ENCODE results near the gene UCN. TPM values are rescaled to one million over a fixed set of nuclear protein-coding genes. Genes with fewer than 3 reads are reported as not detected.

The UCN gene
- total RNA-seq, 1 experiment from 2014 or later, result 2.8 TPM

DNA sequence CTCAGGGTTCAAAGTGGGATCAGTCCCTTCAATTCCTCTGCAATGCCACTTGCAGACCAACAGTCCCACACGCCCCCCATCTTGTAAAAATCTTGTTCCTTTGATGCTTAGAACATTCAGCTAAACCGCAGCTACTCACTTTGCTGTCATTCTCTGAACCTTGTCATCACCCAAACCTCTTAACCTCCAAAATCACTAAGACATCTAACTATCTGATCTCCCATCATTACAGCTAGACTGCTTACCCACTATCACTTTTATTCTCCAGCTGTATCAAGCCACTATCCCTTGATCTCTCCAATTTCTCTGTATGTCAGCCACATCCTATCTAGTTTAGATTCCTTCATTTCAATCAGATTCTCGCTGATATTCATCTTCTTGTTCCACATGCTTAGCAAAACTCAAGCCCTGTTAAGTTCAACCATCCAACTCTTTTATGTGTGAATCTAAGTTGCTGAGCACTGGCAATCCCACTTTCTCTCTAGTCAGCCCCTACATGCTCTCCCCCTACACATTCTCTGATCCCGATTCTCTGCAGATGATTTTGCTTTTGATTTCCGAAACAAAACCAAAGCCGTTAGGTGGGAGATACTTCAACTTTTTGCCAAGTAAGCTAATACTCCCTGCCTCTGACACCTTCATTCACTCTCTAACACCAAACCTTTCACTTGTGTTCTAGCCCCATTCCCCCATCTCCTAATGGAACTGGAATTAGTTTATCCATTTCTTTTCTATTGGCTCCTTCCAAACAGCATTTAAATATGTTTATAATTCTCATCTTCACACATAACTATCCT, 43.8 kb upstream of the UCN start:
- POLR2A ChIA-PET (ENCODE audit: unreplicated experiment), result no interaction called here
- Histone ChIP-seq H3K4me3 (no peak overlapping the region), H3K9me2 (ENCODE audit: insufficient read depth) (no peaks in the 10 kb centered on the region), H3K79me2 (ENCODE audit: low read depth) (peaks cover 92% of the 10 kb centered on the region), H3K4me1 (replicated peaks; ENCODE audit: insufficient read depth) (peaks cover 22% of the 10 kb centered on the region), H3F3A (ENCODE audit: insufficient read depth, low read depth) (peaks cover 19% of the 10 kb centered on the region), H2AFZ (no peak overlapping the region), H4K20me1 (ENCODE audit: insufficient read depth) (peaks cover 39% of the 10 kb centered on the region), H3K9me3 (ENCODE audit: insufficient read depth, low read depth) (no peaks in the 10 kb centered on the region), H3K4me2 (no peak overlapping the region), H3K36me3 (ENCODE audit: low read depth) (no peaks in the 10 kb centered on the region), H3K27ac (no peak overlapping the region), H3K27me3 (ENCODE audit: insufficient read depth, low read depth) (no peaks in the 10 kb centered on the region)
- intact Hi-C loops (cut with micrococcal nuclease; ENCODE audit: unreplicated experiment), result no loop called here
- DNase-seq, result no peak
- CTCF ChIA-PET, result no interaction called here
- no TSS peak for BruUV-seq (replicated peaks)
- TF ChIP-seq, protein P1, sequence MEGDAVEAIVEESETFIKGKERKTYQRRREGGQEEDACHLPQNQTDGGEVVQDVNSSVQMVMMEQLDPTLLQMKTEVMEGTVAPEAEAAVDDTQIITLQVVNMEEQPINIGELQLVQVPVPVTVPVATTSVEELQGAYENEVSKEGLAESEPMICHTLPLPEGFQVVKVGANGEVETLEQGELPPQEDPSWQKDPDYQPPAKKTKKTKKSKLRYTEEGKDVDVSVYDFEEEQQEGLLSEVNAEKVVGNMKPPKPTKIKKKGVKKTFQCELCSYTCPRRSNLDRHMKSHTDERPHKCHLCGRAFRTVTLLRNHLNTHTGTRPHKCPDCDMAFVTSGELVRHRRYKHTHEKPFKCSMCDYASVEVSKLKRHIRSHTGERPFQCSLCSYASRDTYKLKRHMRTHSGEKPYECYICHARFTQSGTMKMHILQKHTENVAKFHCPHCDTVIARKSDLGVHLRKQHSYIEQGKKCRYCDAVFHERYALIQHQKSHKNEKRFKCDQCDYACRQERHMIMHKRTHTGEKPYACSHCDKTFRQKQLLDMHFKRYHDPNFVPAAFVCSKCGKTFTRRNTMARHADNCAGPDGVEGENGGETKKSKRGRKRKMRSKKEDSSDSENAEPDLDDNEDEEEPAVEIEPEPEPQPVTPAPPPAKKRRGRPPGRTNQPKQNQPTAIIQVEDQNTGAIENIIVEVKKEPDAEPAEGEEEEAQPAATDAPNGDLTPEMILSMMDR (conservative IDR thresholded peaks at IDR 0.05), result no peak
- no peak for TF ChIP-seq EZH2 (IDR thresholded peaks at IDR 0.05; ENCODE audit: low read depth)

DNA sequence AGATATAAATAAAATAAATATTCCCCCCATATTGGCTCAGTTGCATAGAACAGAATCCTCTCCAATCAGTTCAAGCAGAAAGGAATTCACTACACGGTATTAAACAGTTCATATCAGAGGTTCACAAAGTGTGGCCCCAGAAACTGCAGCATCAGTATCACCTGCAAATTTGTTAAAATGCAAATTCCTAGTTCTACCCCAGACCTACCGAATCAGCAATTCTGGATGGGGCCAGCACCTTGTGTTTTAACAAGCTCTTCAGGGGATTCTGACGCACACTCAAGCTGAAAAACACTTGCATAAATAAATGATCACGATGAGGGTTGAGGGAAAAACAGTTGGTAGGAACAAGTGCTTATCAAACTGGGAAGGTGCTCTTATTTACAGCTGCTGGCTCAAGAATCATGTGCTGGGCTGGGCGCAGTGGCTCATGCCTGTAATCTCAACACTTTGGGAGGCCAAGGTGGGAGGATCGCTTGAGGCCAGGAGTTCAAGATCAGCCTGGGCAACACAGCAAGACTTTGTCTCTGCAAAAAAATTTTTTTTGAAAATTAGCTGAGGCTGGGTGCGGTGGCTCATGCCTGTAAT, 42.0 kb upstream of the UCN start:
- H3K4me3 ChIP-seq, result no peak overlapping the region
- ChIA-PET POLR2A (ENCODE audit: unreplicated experiment) (no interaction called here), CTCF (interaction anchor here (0.6 to 0.7 kb wide), 2 partner anchors 16 to 334 kb away, joined by 6 to 9 read pairs; no protein-coding TSS in a partner anchor)
- no peak overlapping the region for H2AFZ ChIP-seq
- no peak for DNase-seq
- H3K9me2 ChIP-seq (ENCODE audit: insufficient read depth), result no peaks in the 10 kb centered on the region
- no peaks in the 10 kb centered on the region for H3K36me3 ChIP-seq (ENCODE audit: low read depth)
- TF ChIP-seq, protein P1 (conservative IDR thresholded peaks at IDR 0.05), result no peak
- TF ChIP-seq EZH2 (IDR thresholded peaks at IDR 0.05; ENCODE audit: low read depth), result no peak
- H3K79me2 ChIP-seq (ENCODE audit: low read depth), result peaks cover 97% of the 10 kb centered on the region
- peaks cover 4% of the 10 kb centered on the region; the same call in 1 of the 2 replicates for H3F3A ChIP-seq (ENCODE audit: insufficient read depth, low read depth)
- BruUV-seq (replicated peaks), result no TSS peak
- no peak overlapping the region for H3K4me2 ChIP-seq
- peaks cover 16% of the 10 kb centered on the region for H3K4me1 ChIP-seq (replicated peaks; ENCODE audit: insufficient read depth)
- peaks cover 39% of the 10 kb centered on the region for H4K20me1 ChIP-seq (ENCODE audit: insufficient read depth)
- intact Hi-C loops (cut with micrococcal nuclease; ENCODE audit: unreplicated experiment), result no loop called here
- no peaks in the 10 kb centered on the region for H3K27me3 ChIP-seq (ENCODE audit: insufficient read depth, low read depth)
- H3K9me3 ChIP-seq (ENCODE audit: insufficient read depth, low read depth), result no peaks in the 10 kb centered on the region
- H3K27ac ChIP-seq, result no peak overlapping the region

DNA sequence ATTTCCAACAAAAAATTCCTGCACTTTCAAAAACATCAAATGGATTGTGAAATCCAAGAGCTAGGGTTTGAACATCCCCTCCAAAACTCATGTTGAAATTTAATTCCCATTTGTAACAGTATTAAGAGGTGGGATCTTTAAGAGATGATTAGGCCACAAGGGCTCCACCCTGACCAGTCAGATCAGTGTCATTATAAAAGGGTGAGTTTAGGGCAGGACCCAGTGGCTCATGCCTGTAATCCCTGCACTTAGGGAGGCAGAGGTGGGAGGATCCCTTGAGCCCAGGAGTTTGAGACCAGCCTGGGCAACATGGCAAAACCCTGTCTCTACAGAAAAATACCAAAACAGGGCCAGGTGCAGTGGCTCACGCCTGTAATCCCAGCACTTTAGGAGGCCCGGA, 39.4 kb upstream of the UCN start:
- Histone ChIP-seq H3F3A (ENCODE audit: insufficient read depth, low read depth) (no peaks in the 10 kb centered on the region), H3K79me2 (ENCODE audit: low read depth) (peaks cover 90% of the 10 kb centered on the region), H3K4me3 (no peak overlapping the region), H3K36me3 (ENCODE audit: low read depth) (peaks cover 10% of the 10 kb centered on the region; the same call in 1 of the 2 replicates), H3K27me3 (ENCODE audit: insufficient read depth, low read depth) (no peaks in the 10 kb centered on the region), H3K9me3 (ENCODE audit: insufficient read depth, low read depth) (no peaks in the 10 kb centered on the region), H2AFZ (no peak overlapping the region), H4K20me1 (ENCODE audit: insufficient read depth) (peaks cover 45% of the 10 kb centered on the region), H3K4me1 (replicated peaks; ENCODE audit: insufficient read depth) (no peaks in the 10 kb centered on the region), H3K4me2 (no peak overlapping the region), H3K27ac (no peak overlapping the region), H3K9me2 (ENCODE audit: insufficient read depth) (no peaks in the 10 kb centered on the region)
- CTCF ChIA-PET, result no interaction called here
- POLR2A ChIA-PET (ENCODE audit: unreplicated experiment), result no interaction called here
- no TSS peak for BruUV-seq (replicated peaks)
- intact Hi-C loops (cut with micrococcal nuclease; ENCODE audit: unreplicated experiment), result no loop called here
- no peak for DNase-seq
- TF ChIP-seq EZH2 (IDR thresholded peaks at IDR 0.05; ENCODE audit: low read depth), result no peak
- TF ChIP-seq, protein P1 (conservative IDR thresholded peaks at IDR 0.05), result no peak

Data from PC-9 (cell line).